ENCODE measurements around the gene RPRD1A. TPM values are rescaled to one million over a fixed set of nuclear protein-coding genes. Genes with fewer than 3 reads are reported as not detected.

The RPRD1A gene
- total and polyA plus RNA-seq, 9 of the 15 experiments (the other 6 are each of a cell fraction or from before 2014, with no cell fraction given) = 30.2 to 142 (median 66.0) TPM

GRCh38 chr18:36067055-36067957 is at the start of gene RPRD1A (continued):
- TF ChIP-seq KLF13 (tag; IDR thresholded peaks at IDR 0.05; ENCODE audit: borderline replicate concordance, low read depth) (peak; percentile 64; the same call in 1 of the 2 replicates), DLX4 (CRISPR knock-in tag; IDR thresholded peaks at IDR 0.05) (no peak), PHF8 (IDR thresholded peaks at IDR 0.05; ENCODE audit: borderline replicate concordance, low read length) (peak; percentile 97), ZNF282 (CRISPR knock-in tag; IDR thresholded peaks at IDR 0.05) (peak; percentile 37; the same call in 1 of the 2 replicates), MBD2 (IDR thresholded peaks at IDR 0.05; ENCODE audit: borderline replicate concordance, low read depth) (peak; percentile 62; the same call in 1 of the 2 replicates), TEAD4 (IDR thresholded peaks at IDR 0.05; ENCODE audit: low read length) (no peak), TEAD4 (CRISPR knock-in tag; IDR thresholded peaks at IDR 0.05; ENCODE audit: borderline replicate concordance) (0 out of 2 replicates have a peak, but pooled peaks have one; percentile 16), E4F1 (CRISPR knock-in tag; IDR thresholded peaks at IDR 0.05; ENCODE audit: borderline replicate concordance) (no peak), GTF3C2 (IDR thresholded peaks at IDR 0.05; ENCODE audit: borderline replicate concordance, extremely low read depth, insufficient read length) (no peak), ZNF589 (CRISPR knock-in tag; IDR thresholded peaks at IDR 0.05; ENCODE audit: low read depth) (peak; percentile 24; the same call in 1 of the 2 replicates), PHF20 (IDR thresholded peaks at IDR 0.05; ENCODE audit: partially characterized antibody) (peak; percentile 90), JUND (IDR thresholded peaks at IDR 0.05; ENCODE audit: borderline replicate concordance, low read depth, low read length) (peak; percentile 81), JUND (tag; IDR thresholded peaks at IDR 0.05; ENCODE audit: borderline replicate concordance, low read depth, low read length) (peak; percentile 56; the same call in 1 of the 3 replicates), GMEB1 (CRISPR knock-in tag; IDR thresholded peaks at IDR 0.05) (peak; percentile 54; the same call in 1 of the 2 replicates), NFRKB (IDR thresholded peaks at IDR 0.05; ENCODE audit: low read depth) (peak; percentile 87), ETS1 (conservative IDR thresholded peaks at IDR 0.05; ENCODE audit: control insufficient read depth, low read depth, low read length) (0 out of 2 replicates have a peak, but pooled peaks have one; percentile 26), ZBTB8A (IDR thresholded peaks at IDR 0.05; ENCODE audit: partially characterized antibody) (no peak)
